Spleen (tissue), 7 donors: Measurements from ENCODE around the gene NME4.

Experiments
- CTCF ChIP-seq, 11 experiments: fragments of 200-600 bp in 7 of 11; fragments of 450-650 bp in 4 of 11; sonication (generic) in 4 of 11; IDR thresholded peaks in 8 of 11; conservative IDR thresholded peaks in 3 of 11; 1 replicate in 7 of 11; 2 replicates in 4 of 11; pipeline versions ENCODE4 v1.4.0 to v1.8.0; 2016 to 2021; ENCODE audit warnings: antibody characterized with exemption in 11 of 11, inconsistent platforms in 4 of 11, mild to moderate bottlenecking in 1 of 11
- POLR2A ChIP-seq, 3 donors: fragments of 450-650 bp; IDR thresholded peaks; one replicate each; pipeline ENCODE4 v1.5.1; 2017; ENCODE audit warnings: antibody characterized with exemption in 3 of 3, mild to moderate bottlenecking in 1 of 3
- donor health status: DM: no; HTN: no; CAD: no; lungs with moderate emphysema.
- donor health status: DM: no; HTN: no; CAD: no.
- donor health status: DM: no; HTN: no; CAD: no.

DNA sequence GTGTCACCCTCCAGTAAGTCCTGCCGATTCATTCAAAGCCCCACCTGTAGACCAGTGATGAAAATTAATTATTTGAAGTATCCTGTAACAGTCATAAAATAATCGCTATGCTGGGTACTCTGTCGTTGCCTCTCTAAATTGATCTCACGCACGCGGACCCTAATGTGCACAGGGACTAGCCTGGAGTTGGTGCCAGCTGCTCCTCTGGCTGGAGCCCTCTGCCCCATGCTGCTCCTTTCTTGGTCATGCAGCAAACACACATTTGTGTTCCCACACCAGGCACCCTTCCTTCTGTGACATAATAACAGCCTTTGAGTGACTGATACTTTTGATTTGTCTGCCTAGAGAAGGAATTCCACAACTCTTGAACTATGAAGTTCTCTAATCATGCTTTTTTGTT is 44.4 kb downstream of the NME4 start:
- TF ChIP-seq POLR2A (IDR thresholded peaks at IDR 0.05) = no peak
- no peak for TF ChIP-seq CTCF (IDR thresholded peaks at IDR 0.05 in 8 of 11, conservative IDR thresholded peaks at IDR 0.05 in 3 of 11)
